ENCODE results near the gene EDA.

The EDA gene

GRCh38 chrX:69670001-69670555 lies 54.2 kb downstream of the EDA start:
- Histone ChIP-seq H4K8ac (ENCODE audit: low read depth, low read length) (no peak overlapping the region), H3K23ac (ENCODE audit: low read depth, low read length, poor library complexity) (no peak overlapping the region), H3K18ac (ENCODE audit: low read length) (no peak overlapping the region), H3K4ac (ENCODE audit: low read length) (no peak overlapping the region), H3K4me2 (ENCODE audit: insufficient read depth, low read length, poor library complexity, severe bottlenecking) (no peak overlapping the region), H2BK15ac (ENCODE audit: low read length) (no peak overlapping the region), H3K27me3 (ENCODE audit: control insufficient read depth in 3 of 3, insufficient read depth in 3 of 3, low read depth in 1 of 3, low read length in 3 of 3) (no peaks in the 10 kb centered on the region), H3K4me3 (ENCODE audit: low read length in 2 of 2) (no peak overlapping the region), H3K27ac (replicated peaks; ENCODE audit: low read length) (no peak overlapping the region), H2AFZ (ENCODE audit: low read length) (no peak overlapping the region), H2BK12ac (ENCODE audit: low read length) (no peak overlapping the region), H2AK5ac (ENCODE audit: low read depth, low read length) (no peak overlapping the region), H3K14ac (ENCODE audit: low read length) (no peak overlapping the region), H2BK120ac (ENCODE audit: low read depth, low read length) (no peak overlapping the region), H3K36me3 (replicated peaks in 1 of 2; ENCODE audit: control insufficient read depth in 2 of 2, insufficient read depth in 2 of 2, low read length in 2 of 2) (no peaks in the 10 kb centered on the region), H2BK5ac (ENCODE audit: low read length) (no peak overlapping the region), H3K4me1 (ENCODE audit: control insufficient read depth in 2 of 2, insufficient read depth in 1 of 2, low read depth in 1 of 2, low read length in 2 of 2) (no peaks in the 10 kb centered on the region), H3K79me1 (ENCODE audit: low read depth, low read length) (no peaks in the 10 kb centered on the region), H3K9ac (ENCODE audit: low read depth, low read length, poor library complexity) (no peak overlapping the region), H3K9me3 (replicated peaks in 1 of 2; ENCODE audit: control insufficient read depth in 2 of 2, insufficient read depth in 1 of 2, low read depth in 1 of 2, low read length in 2 of 2) (peaks cover 0 to 2% of the 10 kb centered on the region in 2 donors), H4K91ac (ENCODE audit: low read depth, low read length, poor library complexity) (no peak overlapping the region)
- no CpG with 5 or more reads among the region's 2 CpGs for WGBS, 2 donors (ENCODE audit: extremely low coverage in 2 of 2, insufficient read length in 2 of 2, insufficient replicate concordance in 1 of 2)
- DNase-seq (ENCODE audit: low spot score): no peak

DNA sequence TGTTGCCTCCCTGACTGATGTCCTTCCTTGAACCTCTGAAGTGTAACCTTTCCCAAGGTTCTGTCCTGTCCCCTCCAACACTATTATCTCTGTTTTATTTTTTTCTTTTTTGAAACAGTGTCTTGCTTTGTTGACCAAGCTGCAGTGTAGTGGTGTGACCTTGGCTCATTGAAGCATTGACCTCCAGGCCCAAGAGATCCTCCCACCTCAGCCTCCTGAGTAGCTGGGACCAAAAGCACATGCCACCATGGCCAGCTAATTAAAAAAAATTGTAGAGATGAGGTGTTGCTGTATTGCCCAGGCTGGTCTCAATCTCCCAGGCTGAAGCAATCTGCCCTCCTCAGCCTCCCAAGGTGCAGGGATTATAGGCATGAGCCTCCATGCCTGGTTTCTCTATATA lies 59.0 kb downstream of the EDA start:
- H3K23ac ChIP-seq (ENCODE audit: low read depth, low read length, poor library complexity): no peak overlapping the region
- peaks cover 0 to 2% of the 10 kb centered on the region in 2 donors for H3K9me3 ChIP-seq (replicated peaks in 1 of 2; ENCODE audit: control insufficient read depth in 2 of 2, insufficient read depth in 1 of 2, low read depth in 1 of 2, low read length in 2 of 2)
- no peak overlapping the region for H2BK12ac ChIP-seq (ENCODE audit: low read length)
- H3K4me3 ChIP-seq (ENCODE audit: low read length in 2 of 2): no peak overlapping the region
- no peak overlapping the region for H3K18ac ChIP-seq (ENCODE audit: low read length)
- H3K4me1 ChIP-seq (ENCODE audit: control insufficient read depth in 2 of 2, insufficient read depth in 1 of 2, low read depth in 1 of 2, low read length in 2 of 2): no peaks in the 10 kb centered on the region
- H3K27me3 ChIP-seq (ENCODE audit: control insufficient read depth in 3 of 3, insufficient read depth in 3 of 3, low read depth in 1 of 3, low read length in 3 of 3): no peaks in the 10 kb centered on the region
- H3K9ac ChIP-seq (ENCODE audit: low read depth, low read length, poor library complexity): no peak overlapping the region
- no peak overlapping the region for H2AFZ ChIP-seq (ENCODE audit: low read length)
- no peak overlapping the region for H3K4ac ChIP-seq (ENCODE audit: low read length)
- no peak overlapping the region for H2AK5ac ChIP-seq (ENCODE audit: low read depth, low read length)
- no peak overlapping the region for H3K14ac ChIP-seq (ENCODE audit: low read length)
- no peak overlapping the region for H2BK120ac ChIP-seq (ENCODE audit: low read depth, low read length)
- H3K4me2 ChIP-seq (ENCODE audit: insufficient read depth, low read length, poor library complexity, severe bottlenecking): no peak overlapping the region
- no peaks in the 10 kb centered on the region for H3K36me3 ChIP-seq (replicated peaks in 1 of 2; ENCODE audit: control insufficient read depth in 2 of 2, insufficient read depth in 2 of 2, low read length in 2 of 2)
- H2BK5ac ChIP-seq (ENCODE audit: low read length): no peak overlapping the region
- H4K91ac ChIP-seq (ENCODE audit: low read depth, low read length, poor library complexity): no peak overlapping the region
- no peak overlapping the region for H3K27ac ChIP-seq (replicated peaks; ENCODE audit: low read length)
- DNase-seq (ENCODE audit: low spot score): no peak
- no peak overlapping the region for H2BK15ac ChIP-seq (ENCODE audit: low read length)
- H3K79me1 ChIP-seq (ENCODE audit: low read depth, low read length): no peaks in the 10 kb centered on the region
- no peak overlapping the region for H4K8ac ChIP-seq (ENCODE audit: low read depth, low read length)

DNA sequence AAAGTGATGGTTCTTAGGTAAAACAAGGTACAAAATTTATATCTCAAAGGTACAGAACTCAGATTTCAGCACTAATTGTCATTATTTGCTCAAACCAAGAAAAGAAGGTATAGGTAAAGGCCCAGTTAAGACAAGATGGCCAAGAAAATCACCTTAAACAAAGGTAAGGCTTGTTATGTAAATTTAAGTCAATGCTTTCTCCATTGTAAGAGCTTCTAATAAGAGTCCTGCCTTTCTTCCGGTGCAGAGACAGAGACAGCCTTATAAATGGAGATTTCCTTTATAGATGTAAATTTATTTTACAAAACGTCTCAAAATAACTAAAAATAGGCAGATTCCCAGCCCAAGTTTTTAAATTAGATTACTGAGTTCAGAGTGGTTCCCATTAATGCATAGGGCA lies 89.9 kb downstream of the EDA start:
- H3K36me3 ChIP-seq (replicated peaks in 1 of 2; ENCODE audit: control insufficient read depth in 2 of 2, insufficient read depth in 2 of 2, low read length in 2 of 2): no peaks in the 10 kb centered on the region
- H3K27me3 ChIP-seq (ENCODE audit: control insufficient read depth in 3 of 3, insufficient read depth in 3 of 3, low read depth in 1 of 3, low read length in 3 of 3): no peaks in the 10 kb centered on the region
- H3K4me2 ChIP-seq (ENCODE audit: insufficient read depth, low read length, poor library complexity, severe bottlenecking): no peak overlapping the region
- H3K4ac ChIP-seq (ENCODE audit: low read length): no peak overlapping the region
- DNase-seq (ENCODE audit: low spot score): no peak
- H2AK5ac ChIP-seq (ENCODE audit: low read depth, low read length): no peak overlapping the region
- H2BK5ac ChIP-seq (ENCODE audit: low read length): no peak overlapping the region
- H3K9ac ChIP-seq (ENCODE audit: low read depth, low read length, poor library complexity): no peak overlapping the region
- H3K18ac ChIP-seq (ENCODE audit: low read length): no peak overlapping the region
- H4K8ac ChIP-seq (ENCODE audit: low read depth, low read length): no peak overlapping the region
- H2AFZ ChIP-seq (ENCODE audit: low read length): no peak overlapping the region
- WGBS, 2 donors (ENCODE audit: extremely low coverage in 2 of 2, insufficient read length in 2 of 2, insufficient replicate concordance in 1 of 2): no CpG with 5 or more reads among the region's 2 CpGs
- H3K79me1 ChIP-seq (ENCODE audit: low read depth, low read length): no peaks in the 10 kb centered on the region
- no peak overlapping the region for H2BK12ac ChIP-seq (ENCODE audit: low read length)
- H3K23ac ChIP-seq (ENCODE audit: low read depth, low read length, poor library complexity): no peak overlapping the region
- H2BK15ac ChIP-seq (ENCODE audit: low read length): no peak overlapping the region
- no peak overlapping the region for H3K27ac ChIP-seq (replicated peaks; ENCODE audit: low read length)
- H4K91ac ChIP-seq (ENCODE audit: low read depth, low read length, poor library complexity): no peak overlapping the region
- no peak overlapping the region for H2BK120ac ChIP-seq (ENCODE audit: low read depth, low read length)
- H3K9me3 ChIP-seq (replicated peaks in 1 of 2; ENCODE audit: control insufficient read depth in 2 of 2, insufficient read depth in 1 of 2, low read depth in 1 of 2, low read length in 2 of 2): no peaks in the 10 kb centered on the region
- no peak overlapping the region for H3K4me3 ChIP-seq (ENCODE audit: low read length in 2 of 2)
- no peak overlapping the region for H3K14ac ChIP-seq (ENCODE audit: low read length)
- H3K4me1 ChIP-seq (ENCODE audit: control insufficient read depth in 2 of 2, insufficient read depth in 1 of 2, low read depth in 1 of 2, low read length in 2 of 2): no peaks in the 10 kb centered on the region

DNA sequence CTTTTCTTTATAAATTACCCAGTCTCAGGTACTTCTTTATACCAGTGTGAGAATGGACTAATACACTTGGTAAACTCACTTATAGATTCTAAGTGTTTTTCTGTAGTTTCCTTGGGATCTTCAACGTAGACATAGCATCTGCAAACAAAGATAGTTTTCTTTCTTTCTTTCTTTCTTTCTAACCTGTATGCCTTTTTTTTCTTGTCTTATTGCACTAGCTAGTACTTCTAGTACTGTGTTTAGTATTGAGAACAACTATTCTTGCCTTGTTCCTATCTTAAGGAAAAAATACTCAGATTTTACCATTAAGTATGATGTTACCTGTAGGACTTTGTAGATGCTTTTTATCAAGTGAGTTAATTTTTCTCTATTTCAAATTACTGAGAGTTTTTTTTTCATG lies 102.2 kb downstream of the EDA start:
- Histone ChIP-seq H3K4me3 (ENCODE audit: low read length in 2 of 2) (no peak overlapping the region), H2BK120ac (ENCODE audit: low read depth, low read length) (no peak overlapping the region), H2BK12ac (ENCODE audit: low read length) (no peak overlapping the region), H3K18ac (ENCODE audit: low read length) (no peak overlapping the region), H2BK15ac (ENCODE audit: low read length) (no peak overlapping the region), H3K9me3 (replicated peaks in 1 of 2; ENCODE audit: control insufficient read depth in 2 of 2, insufficient read depth in 1 of 2, low read depth in 1 of 2, low read length in 2 of 2) (peaks cover 2 to 3% of the 10 kb centered on the region in 2 donors), H3K14ac (ENCODE audit: low read length) (no peak overlapping the region), H3K23ac (ENCODE audit: low read depth, low read length, poor library complexity) (no peak overlapping the region), H3K27me3 (ENCODE audit: control insufficient read depth in 3 of 3, insufficient read depth in 3 of 3, low read depth in 1 of 3, low read length in 3 of 3) (no peaks in the 10 kb centered on the region), H3K4me2 (ENCODE audit: insufficient read depth, low read length, poor library complexity, severe bottlenecking) (no peak overlapping the region), H2BK5ac (ENCODE audit: low read length) (no peak overlapping the region), H4K8ac (ENCODE audit: low read depth, low read length) (no peak overlapping the region), H2AK5ac (ENCODE audit: low read depth, low read length) (no peak overlapping the region), H3K79me1 (ENCODE audit: low read depth, low read length) (peaks cover 2% of the 10 kb centered on the region), H3K36me3 (replicated peaks in 1 of 2; ENCODE audit: control insufficient read depth in 2 of 2, insufficient read depth in 2 of 2, low read length in 2 of 2) (no peaks in the 10 kb centered on the region), H4K91ac (ENCODE audit: low read depth, low read length, poor library complexity) (no peak overlapping the region), H3K9ac (ENCODE audit: low read depth, low read length, poor library complexity) (no peak overlapping the region), H3K27ac (replicated peaks; ENCODE audit: low read length) (no peak overlapping the region), H3K4ac (ENCODE audit: low read length) (no peak overlapping the region), H2AFZ (ENCODE audit: low read length) (no peak overlapping the region), H3K4me1 (ENCODE audit: control insufficient read depth in 2 of 2, insufficient read depth in 1 of 2, low read depth in 1 of 2, low read length in 2 of 2) (no peaks in the 10 kb centered on the region)
- no peak for DNase-seq (ENCODE audit: low spot score)
- WGBS, 2 donors (ENCODE audit: extremely low coverage in 2 of 2, insufficient read length in 2 of 2, insufficient replicate concordance in 1 of 2): no CpG with 5 or more reads among the region's 1 CpG

Data from neuronal stem cell (in vitro differentiated cells).